WERI-Rb-1 (cell line): ENCODE measurements around the gene INTU.
"Not testable (repeated sequence)": the region's sequence is repeated elsewhere in the genome, so short reads cannot be mapped to it uniquely, and the experiment has no call there.

Experiments
- DNase-seq: peaks from one replicate; pipeline ENCODE4 v3.0.0-alpha.2; 2020
- H3K27ac ChIP-seq: fragments of 250-450 bp; sonication (Bioruptor Pico); 2 replicates; pipeline ENCODE4 v1.5.1; 2020; ENCODE audit warnings: mild to moderate bottlenecking, moderate library complexity
- H3K27me3 ChIP-seq: fragments of 250-450 bp; sonication (Bioruptor Pico); 2 replicates; pipeline ENCODE4 v1.5.1; 2021; ENCODE audit warnings: mild to moderate bottlenecking, low read depth, moderate library complexity; ENCODE audit not compliant: insufficient read depth, severe bottlenecking
- H3K36me3 ChIP-seq: fragments of 250-450 bp; sonication (Bioruptor Pico); 2 replicates; pipeline ENCODE4 v1.5.1; 2020; ENCODE audit warnings: mild to moderate bottlenecking, moderate library complexity
- H3K4me3 ChIP-seq: 2 replicates; pipeline ENCODE4 v1.5.1; 2011; ENCODE audit warnings: low read depth, mild to moderate bottlenecking, control low read depth, low read length
- H3K9me3 ChIP-seq: fragments of 250-450 bp; sonication (Bioruptor Pico); 2 replicates; pipeline ENCODE4 v1.5.1; 2021; ENCODE audit warnings: mild to moderate bottlenecking, moderate library complexity; ENCODE audit not compliant: severe bottlenecking
- CTCF ChIP-seq: IDR thresholded peaks from 2 replicates; pipeline ENCODE4 v1.5.1; 2011; ENCODE audit warnings: low read depth, mild to moderate bottlenecking, control low read depth, inconsistent platforms, low read length

Gene INTU

DNA sequence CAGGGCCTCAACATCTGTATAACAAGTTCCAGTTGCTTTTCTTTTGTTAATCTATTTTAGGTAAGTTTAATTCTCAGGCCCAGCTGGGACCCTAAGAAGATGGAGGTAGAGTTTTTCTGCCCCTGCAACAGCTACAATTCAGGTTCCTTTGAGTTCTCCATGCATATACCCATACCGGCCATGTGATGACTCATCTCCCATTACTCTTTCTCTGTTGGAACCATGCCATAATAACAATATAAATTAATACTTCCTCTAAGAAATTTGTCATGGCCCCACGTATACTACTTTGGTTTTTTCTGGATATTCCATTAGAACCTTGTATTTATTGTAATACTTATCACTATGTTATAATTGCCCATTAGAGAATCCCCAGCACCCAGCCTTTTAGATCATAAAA, 1.3 kb upstream of the INTU start:
- Histone ChIP-seq H3K4me3 (no peak overlapping the region), H3K27me3 (no peaks in the 10 kb centered on the region), H3K36me3 (no peaks in the 10 kb centered on the region), H3K9me3 (no peaks in the 10 kb centered on the region), H3K27ac (no peak overlapping the region)
- no peak for TF ChIP-seq CTCF
- no peak for DNase-seq

DNA sequence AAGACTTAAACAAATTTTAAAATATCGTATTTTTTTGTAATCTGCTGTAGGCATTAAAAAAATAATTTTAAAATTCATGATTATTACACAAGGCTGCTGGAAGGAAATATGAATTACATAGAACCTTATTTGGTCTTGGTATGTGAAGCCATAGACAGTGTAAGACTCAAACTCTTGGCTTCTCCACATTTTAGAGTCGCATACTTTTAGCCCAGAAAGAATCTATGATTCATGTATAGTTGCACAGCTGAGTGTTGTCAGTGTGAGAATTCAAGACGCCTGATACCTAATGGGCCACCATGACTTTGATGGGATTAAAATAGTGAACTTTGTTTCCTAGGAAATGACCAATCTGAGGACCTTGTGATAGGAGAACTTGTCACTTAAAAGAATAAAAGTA, 1.4 kb downstream of the INTU start:
- no peak overlapping the region for H3K4me3 ChIP-seq
- no peaks in the 10 kb centered on the region for H3K36me3 ChIP-seq
- no peak overlapping the region for H3K27ac ChIP-seq
- no peak for DNase-seq
- no peaks in the 10 kb centered on the region for H3K9me3 ChIP-seq
- no peak for TF ChIP-seq CTCF
- no peaks in the 10 kb centered on the region for H3K27me3 ChIP-seq

DNA sequence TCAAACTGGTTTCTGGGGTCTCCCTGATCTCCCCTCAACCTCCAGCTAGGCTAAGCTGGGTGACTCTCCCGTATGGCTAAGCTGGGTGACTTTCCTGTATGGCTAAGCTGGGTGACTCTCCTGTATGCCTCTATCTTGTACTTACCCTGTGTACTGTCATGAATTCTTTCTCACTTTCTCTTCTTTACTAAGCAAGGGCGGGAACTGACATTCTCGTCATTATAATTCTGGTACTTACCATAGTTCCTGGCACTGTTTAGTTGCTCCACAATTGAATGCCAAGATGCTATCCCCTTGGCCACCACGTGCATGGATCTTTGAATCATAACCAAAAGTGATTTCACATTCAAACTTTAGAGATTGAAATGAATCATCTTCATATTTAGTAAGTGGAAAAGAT, 8.8 kb downstream of the INTU start:
- no peak for TF ChIP-seq CTCF
- no peak for DNase-seq
- Histone ChIP-seq H3K9me3 (no peaks in the 10 kb centered on the region), H3K36me3 (peaks cover 16% of the 10 kb centered on the region), H3K4me3 (no peak overlapping the region), H3K27me3 (no peaks in the 10 kb centered on the region), H3K27ac (no peak overlapping the region)

DNA sequence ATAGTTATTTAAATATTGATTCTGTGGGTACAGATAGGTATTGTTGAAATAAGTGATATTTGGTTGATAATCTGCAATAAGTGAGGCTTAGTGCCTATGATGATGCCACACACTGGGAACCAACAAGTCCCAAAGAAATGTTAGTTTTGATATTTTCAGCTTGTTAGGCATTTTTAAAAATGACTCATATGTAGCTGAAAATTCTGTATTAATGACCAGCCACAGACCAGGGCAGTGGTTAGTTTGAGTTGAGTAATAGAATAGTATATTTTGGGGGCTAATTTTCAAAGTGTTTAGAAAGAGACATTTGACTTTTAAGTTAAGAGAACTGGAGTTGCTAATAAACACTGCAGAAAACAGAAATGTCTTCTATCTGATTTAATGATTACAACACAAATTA, 9.4 kb downstream of the INTU start:
- no peak for TF ChIP-seq CTCF
- DNase-seq: no peak
- no peaks in the 10 kb centered on the region for H3K9me3 ChIP-seq
- H3K4me3 ChIP-seq: no peak overlapping the region
- H3K27ac ChIP-seq: no peak overlapping the region
- peaks cover 16% of the 10 kb centered on the region for H3K36me3 ChIP-seq
- H3K27me3 ChIP-seq: no peaks in the 10 kb centered on the region

DNA sequence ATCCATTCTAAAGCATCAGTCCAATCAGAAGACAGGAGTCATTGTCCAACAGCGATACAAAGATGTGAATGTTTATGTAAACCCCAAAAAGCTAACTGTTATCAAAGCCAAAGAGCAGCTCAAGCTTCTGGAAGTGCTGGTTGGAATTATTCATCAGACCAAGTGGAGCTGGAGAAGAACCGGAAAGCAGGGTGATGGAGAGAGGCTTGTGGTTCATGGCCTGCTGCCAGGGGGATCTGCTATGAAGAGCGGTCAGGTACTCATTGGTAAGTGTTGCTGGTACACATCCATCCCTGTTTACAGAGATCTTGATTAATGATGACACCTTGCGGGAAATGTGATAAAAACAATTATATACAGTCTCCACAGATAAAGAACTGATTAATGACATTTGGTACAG, 11.0 kb downstream of the INTU start:
- TF ChIP-seq CTCF: no peak
- H3K27me3 ChIP-seq: no peaks in the 10 kb centered on the region
- no peak overlapping the region for H3K27ac ChIP-seq
- no peak overlapping the region for H3K4me3 ChIP-seq
- no peaks in the 10 kb centered on the region for H3K9me3 ChIP-seq
- H3K36me3 ChIP-seq: peaks cover 16% of the 10 kb centered on the region
- no peak for DNase-seq

GRCh38 chr4:127648061-127648460, 15.3 kb downstream of the INTU start:
- TF ChIP-seq CTCF: no peak
- H3K36me3 ChIP-seq: peaks cover 16% of the 10 kb centered on the region
- H3K27ac ChIP-seq: no peak overlapping the region
- H3K9me3 ChIP-seq: peaks cover 3% of the 10 kb centered on the region
- no peak for DNase-seq
- no peaks in the 10 kb centered on the region for H3K27me3 ChIP-seq
- no peak overlapping the region for H3K4me3 ChIP-seq

GRCh38 chr4:127655590-127655989, 22.8 kb downstream of the INTU start:
- not testable (repeated sequence) for DNase-seq, H3K36me3 ChIP-seq, H3K4me3 ChIP-seq, H3K27me3 ChIP-seq, H3K27ac ChIP-seq, H3K9me3 ChIP-seq
